ELR (cell line): ENCODE data around the gene CEP41.

Experiments used
- DNase-seq: peaks from one replicate; pipeline ENCODE4 v3.0.0-alpha.2; 2015; ENCODE audit warnings: low read depth

Gene CEP41

DNA sequence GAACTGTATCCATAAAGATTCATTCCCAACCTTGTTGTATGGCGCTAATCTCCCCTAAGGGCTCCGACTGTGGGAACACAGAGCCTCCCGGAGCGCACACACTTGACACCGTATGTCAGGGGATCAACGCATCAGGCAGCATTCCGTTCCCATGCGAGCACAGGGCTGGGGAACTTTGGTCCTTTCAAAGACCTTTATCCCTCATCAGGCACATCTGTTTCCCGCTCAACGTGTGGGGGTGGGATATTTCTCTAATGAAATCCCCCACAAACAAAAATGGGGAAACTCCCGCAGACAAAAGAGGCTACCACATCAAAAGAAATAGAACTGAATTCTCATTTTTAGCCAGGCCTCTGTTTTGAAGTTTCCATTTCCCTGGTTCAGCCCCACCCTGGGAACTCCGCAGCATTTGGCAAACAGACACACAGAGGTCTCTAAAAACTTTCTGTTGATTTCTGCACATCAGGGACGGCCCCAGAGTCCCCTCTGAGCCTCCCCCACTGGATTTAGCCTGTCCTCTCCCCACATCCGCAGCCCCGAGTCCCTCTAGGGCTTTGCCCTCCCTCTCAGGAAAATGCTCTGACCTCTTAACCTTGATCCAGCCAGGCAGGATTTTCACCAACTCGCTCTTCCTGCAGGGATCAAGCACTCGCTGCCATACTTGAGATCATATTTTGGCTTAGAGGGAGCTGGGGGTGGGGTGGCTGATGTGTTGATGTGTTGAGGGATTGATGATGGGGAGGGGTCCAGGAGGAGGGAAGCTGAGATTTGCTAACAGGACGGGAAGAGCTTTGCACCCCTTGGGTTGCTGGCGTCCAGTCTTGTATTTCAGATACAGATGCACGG is 89.6 kb downstream of the CEP41 start:
- DNase-seq, result no peak

DNA sequence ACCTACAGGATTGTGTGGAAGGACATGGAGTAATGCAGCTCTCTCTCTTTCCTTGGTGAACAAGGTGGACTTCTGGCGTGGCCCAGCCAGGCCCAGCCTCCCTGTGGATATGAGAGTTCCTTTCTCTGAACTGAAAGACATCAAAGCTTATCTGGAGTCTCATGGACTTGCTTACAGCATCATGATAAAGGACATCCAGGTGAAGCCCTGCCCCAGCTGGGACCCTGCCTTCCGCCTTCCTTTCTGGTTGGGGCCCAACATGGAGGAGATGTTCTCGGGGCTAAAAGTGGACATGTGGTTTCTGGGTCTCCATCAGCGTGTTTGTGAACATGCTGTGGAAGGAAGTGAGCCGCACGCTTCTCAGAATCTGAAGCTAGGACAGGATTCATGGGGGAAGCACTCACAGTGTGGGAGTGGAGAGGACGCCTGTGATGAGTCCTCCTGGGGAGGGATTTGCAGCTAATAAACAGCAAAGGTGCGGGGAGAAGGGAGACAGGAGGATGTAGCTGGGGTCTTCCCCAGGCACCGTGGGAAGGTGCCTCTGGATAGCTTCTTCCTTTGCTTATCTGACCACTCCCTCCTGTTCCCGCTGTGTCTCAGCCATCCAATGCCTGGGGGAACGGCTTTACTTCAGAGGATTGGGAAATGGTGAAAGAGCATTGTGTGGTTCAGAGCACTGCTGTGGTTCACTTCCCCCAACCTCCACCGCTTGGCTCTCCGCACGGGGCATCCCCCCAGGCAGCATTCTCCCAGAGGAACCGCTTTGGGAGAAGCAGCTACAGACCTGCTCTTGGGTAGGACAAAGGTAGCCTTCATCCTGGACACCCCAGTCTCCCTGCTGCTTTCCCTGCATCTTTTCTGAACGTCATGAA is 90.7 kb downstream of the CEP41 start:
- DNase-seq, result no peak

DNA sequence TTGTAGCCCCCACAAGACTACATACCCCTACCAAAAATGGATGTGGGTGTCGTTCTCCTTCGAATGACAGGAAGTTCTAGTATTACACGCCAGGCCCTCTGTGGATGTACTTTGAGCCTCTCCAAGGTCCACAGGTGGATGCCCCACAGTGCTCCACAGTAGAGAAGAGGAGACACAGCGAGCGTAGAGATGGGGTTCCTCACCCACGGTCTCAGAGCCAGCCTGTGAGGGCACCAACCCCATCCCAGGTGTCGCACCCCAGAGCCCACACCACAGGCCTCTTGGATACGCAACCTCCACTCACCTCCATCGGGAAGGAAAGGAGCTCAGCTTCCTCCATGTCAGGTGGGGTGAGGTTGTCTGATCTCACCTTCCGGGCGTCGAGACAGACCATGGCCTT is 93.9 kb downstream of the CEP41 start:
- DNase-seq, result no peak

- no peak for DNase-seq
Measured at GRCh38 chr7:130346177-130346905, 94.5 kb downstream of the CEP41 start.

- no peak for DNase-seq
Measured at GRCh38 chr7:130345725-130346124, 95.1 kb downstream of the CEP41 start.

- DNase-seq, result no peak
Measured at GRCh38 chr7:130345136-130345535, 95.7 kb downstream of the CEP41 start.

DNA sequence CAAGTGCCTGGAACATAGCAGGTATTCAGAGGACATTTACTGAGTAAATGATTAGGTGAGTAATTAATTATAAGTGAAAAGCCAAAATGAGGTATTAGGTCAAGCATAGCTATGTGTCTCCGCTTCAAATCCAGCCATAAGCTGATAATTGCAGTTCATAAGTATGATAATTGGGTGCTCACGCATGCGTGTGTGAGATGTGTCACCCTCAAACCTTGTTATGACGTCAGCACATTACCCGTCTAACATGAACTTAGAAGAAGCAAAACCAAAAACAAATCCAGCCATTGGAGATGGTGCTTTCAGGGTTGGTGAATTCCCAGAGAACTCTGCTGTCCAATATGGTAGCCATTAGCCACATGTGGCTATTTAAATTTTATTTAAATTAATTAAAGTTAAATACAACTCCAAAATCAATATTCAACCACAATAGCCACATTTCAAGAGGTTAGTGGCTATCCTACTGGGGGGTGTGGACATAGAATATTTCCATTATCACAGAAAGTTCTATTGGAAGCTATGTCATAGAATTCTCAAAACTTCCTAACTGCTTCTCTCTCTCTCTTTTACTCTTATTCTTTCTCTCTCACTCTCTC is 96.4 kb downstream of the CEP41 start, which contains the start of gene CPA5:
CPA5 (plus strand) TSS at position 546 of the 596 bp plus-strand sequence. CDS start 1,670 bp downstream, outside the sequence.
- DNase-seq, result no peak
